Heart right ventricle (tissue), 16 donors: ENCODE data around the gene EGFL7. TPM values are rescaled to one million over a fixed set of nuclear protein-coding genes. Genes with fewer than 3 reads are reported as not detected.

Experiments used
- ATAC-seq, 8 donors: fragments of 200-7000 bp; cut with Tn5 transposase; one replicate each; pipeline ENCODE4 v1.9.1; 2020; ENCODE audit warnings: mild to moderate bottlenecking in 8 of 8, moderate library complexity in 8 of 8, moderate number of reproducible peaks in 1 of 8
- DNase-seq, 2 donors: peaks; one replicate each; pipeline ENCODE4 v3.0.0-alpha.2; 2020
- H3K27ac ChIP-seq, 10 donors: fragments of 200-600 bp; sonication (generic) in 2 of 10; one replicate each; pipeline versions ENCODE4 v1.5.0 to v1.8.0; 2020 to 2022; ENCODE audit warnings: mild to moderate bottlenecking in 3 of 10
- H3K27me3 ChIP-seq, 7 donors: fragments of 200-600 bp; one replicate each; pipeline ENCODE4 v1.8.0; 2021 to 2022; ENCODE audit warnings: mild to moderate bottlenecking in 2 of 7
- H3K36me3 ChIP-seq, 9 donors: fragments of 200-600 bp; sonication (generic) in 1 of 9; one replicate each; pipeline versions ENCODE4 v1.5.0 to v1.8.0; 2020 to 2022; ENCODE audit warnings: mild to moderate bottlenecking in 2 of 9
- H3K4me1 ChIP-seq, 9 donors: fragments of 200-600 bp; sonication (generic) in 1 of 9; one replicate each; pipeline versions ENCODE4 v1.5.0 to v1.8.0; 2020 to 2022; ENCODE audit warnings: mild to moderate bottlenecking in 4 of 9
- H3K4me3 ChIP-seq, 10 donors: fragments of 200-600 bp; sonication (generic) in 2 of 10; one replicate each; pipeline versions ENCODE4 v1.5.0 to v1.8.0; 2020 to 2022; ENCODE audit warnings: mild to moderate bottlenecking in 7 of 10, moderate library complexity in 2 of 10
- H3K9me3 ChIP-seq, 11 donors: fragments of 200-600 bp in 10 of 11; sonication (generic) in 2 of 11; one replicate each; pipeline versions ENCODE4 v1.5.0 to v1.8.0; 2013 to 2022; ENCODE audit warnings: mild to moderate bottlenecking in 2 of 11, control low read depth in 1 of 11, moderate library complexity in 1 of 11
- CTCF ChIP-seq, 9 donors: fragments of 200-600 bp; sonication (generic) in 2 of 9; IDR thresholded peaks; one replicate each; pipeline versions ENCODE4 v1.5.0 to v1.8.0; 2021 to 2022; ENCODE audit warnings: antibody characterized with exemption in 9 of 9, mild to moderate bottlenecking in 5 of 9, moderate library complexity in 1 of 9
- WGBS, 2 donors: extraction: QIAGEN DNeasy Blood & Tissue Kit; methylation state at CpG; one replicate each; pipeline ENCODE4 v1.1.7; 2013; ENCODE audit warnings: inconsistent platforms in 1 of 2; 5-methylcytosine and 5-hydroxymethylcytosine counted together
- intact Hi-C, 10 donors: fragments of 100-400 bp; cut with DNase I; formaldehyde crosslinking; loops; one replicate each; pipeline versions ENCODE4 v1.11.1 to v1.14.2; 2022
- polyA plus RNA-seq, 2 donors: library from polyadenylated mRNA; stranded (reverse); fragments of 200-250 nt; gene quantifications; one replicate each; pipeline ENCODE4 v1.2.3, GENCODE V29; 2013
- total RNA-seq, 10 donors: library from RNA; stranded (reverse); fragmentation: NEBNext Ultra II Directional in 3 of 10; extraction: Animal tissue kit (Norgen Biotek cat#: 25700) in 3 of 10; gene quantifications; one replicate each; pipeline versions ENCODE4 v1.2.1 to v1.2.4, GENCODE V29; 2021 to 2023
- donor health status: Arrhythmogenic right ventricular cardiomyopathy.
- donor health status: ischemic (EF 13 %, LVEDD 7.1; RV severe dilation, severe dysfunction).
- donor health status: healthy with polysubstance abuse.
- donor health status: DM: no; HTN: yes; CAD: no.
- donor health status: DM: no; HTN: no; CAD: no.
- donor health status: ischemic (EF 25% LVEDD 6.9; RV normal size, moderate dysfunction).
- donor health status: ischemic (EF 25% LVEDD 5.7; RV mildly dilated, moderate dysfunction).
- donor health status: healthy.
- donor health status: DM: yes; HTN: yes; CAD: no.
- donor health status: Ischemic cardiomyopathy.
- donor health status: ischemic (EF 35%, LVEDD 5.7; RV mildly dilated, moderate dysfunction).
- donor health status: nonischemic (EF 11% LVEDD 7.7; RV severe dilation, severe dysfunction).
- donor health status: DM: yes; HTN: yes; CAD: no.
- donor health status: PGD.
- donor health status: ischemic (EF 29% LVEDD 5.4; RV normal size, mild dysfunction).
- donor health status: nonischemic (EF 23%, LVEDD 6.1; RV moderate dilation, normal function).

EGFL7 gene
- total and polyA plus RNA-seq, 12 donors = 68.6 to 377 (median 101) TPM

- intact Hi-C loops = loop anchor here in 7 of 10 donors (1.0 to 10.0 kb wide), 6 partner anchors 61 to 137 kb away; partner anchors contain the start of gene NOTCH1 (in 1 of the 7)
- Histone ChIP-seq H3K4me1 (peaks cover 15 to 52% (median 46%) of the 10 kb centered on the region in 9 donors), H3K27ac (peak overlapping the region in 9 of 10 donors; percentile 20 to 76 (median 66)), H3K27me3 (peaks cover 0 to 18% (median 0%) of the 10 kb centered on the region in 7 donors), H3K4me3 (no peak overlapping the region), H3K9me3 (no peaks in the 10 kb centered on the region), H3K36me3 (no peaks in the 10 kb centered on the region)
- ATAC-seq = peak; percentile 76 to 91 (median 86)
- peak; percentile 92 to 93 for DNase-seq
- WGBS, 2 donors = 17 to 19% methylated on average over 19 of the region's 19 CpGs
- peak in 8 of 9 donors; percentile 26 to 83 (median 66) for TF ChIP-seq CTCF (IDR thresholded peaks at IDR 0.05)
Observed at GRCh38 chr9:136625101-136626065, 37.3 kb upstream of the EGFL7 start.

- H3K27ac ChIP-seq = peak overlapping the region in 9 of 10 donors; percentile 20 to 76 (median 66)
Observed at GRCh38 chr9:136626066-136626725, 36.5 kb upstream of the EGFL7 start.

GRCh38 chr9:136626740-136627642, 35.7 kb upstream of the EGFL7 start:
- DNase-seq (peak in 1 of 2 donors; percentile 4), ATAC-seq (no peak)
- Histone ChIP-seq H3K36me3 (no peaks in the 10 kb centered on the region), H3K4me1 (peaks cover 15 to 61% (median 46%) of the 10 kb centered on the region in 9 donors), H3K27ac (no peak overlapping the region), H3K9me3 (no peaks in the 10 kb centered on the region), H3K4me3 (no peak overlapping the region), H3K27me3 (peaks cover 0 to 18% (median 0%) of the 10 kb centered on the region in 7 donors)
- intact Hi-C loops = loop anchor here in 3 of 10 donors (5.0 to 10.0 kb wide), 3 partner anchors 62 to 85 kb away; partner anchors contain the start of gene NOTCH1 (in 1 of the 3)
- TF ChIP-seq CTCF (IDR thresholded peaks at IDR 0.05) = no peak
- WGBS, 2 donors = 71 to 79% methylated on average over 25 of the region's 25 CpGs

More at GRCh38 chr9:136626066-136626725, 36.5 kb upstream of the EGFL7 start:
- H3K27me3 ChIP-seq = peaks cover 0 to 18% (median 0%) of the 10 kb centered on the region in 7 donors
- H3K9me3 ChIP-seq = no peaks in the 10 kb centered on the region
- no peak for TF ChIP-seq CTCF (IDR thresholded peaks at IDR 0.05)
- peaks cover 15 to 55% (median 44%) of the 10 kb centered on the region in 9 donors for H3K4me1 ChIP-seq
- intact Hi-C loops = loop anchor here in 3 of 10 donors (5.0 to 10.0 kb wide), 3 partner anchors 61 to 84 kb away; partner anchors contain the start of gene NOTCH1 (in 1 of the 3)
- ATAC-seq (peak in 5 of 8 donors; percentile 2 to 15 (median 9)), DNase-seq (peak in 1 of 2 donors; percentile 63)
- H3K4me3 ChIP-seq = no peak overlapping the region
- H3K36me3 ChIP-seq = no peaks in the 10 kb centered on the region
- WGBS, 2 donors = 64 to 67% methylated on average over 24 to 30 of the region's 30 CpGs
